RWPE1 (cell line): ENCODE data around the gene FN3K.
A peak's percentile ranks its signal among the peaks of the same experiment; 100 is the strongest.

Source experiments
- CTCF ChIA-PET: fragments of 350-600 bp; sonication (Branson Sonifier 250); formaldehyde crosslinking; extraction: SDS; loops from one replicate; lab custom pipeline; 2021; lab: Yijun Ruan, JAX
- POLR2A ChIA-PET: fragments of 400-600 bp; formaldehyde crosslinking; extraction: SDS; loops from one replicate; lab custom pipeline; 2020; ENCODE audit warnings: antibody characterized with exemption; ENCODE audit not compliant: low non-redundant PET; lab: Yijun Ruan, JAX
- DNase-seq: peaks from one replicate; pipeline ENCODE4 v3.0.0; 2012; ENCODE audit warnings: low spot score
- H3K27ac ChIP-seq: fragments of 450-650 bp; 2 replicates; pipeline ENCODE4 v1.5.1; 2017
- CTCF ChIP-seq: fragments of 450-650 bp; conservative IDR thresholded peaks from 2 replicates; pipeline ENCODE4 v1.5.1; 2017; ENCODE audit warnings: low read depth, mild to moderate bottlenecking

The FN3K gene

GRCh38 chr17:82709024-82709675, 26.3 kb upstream of the FN3K start:
- no peak for TF ChIP-seq CTCF
- POLR2A ChIA-PET, result no interaction called here
- CTCF ChIA-PET, result no interaction called here
- DNase-seq, result no peak
- H3K27ac ChIP-seq, result no peak overlapping the region

- ChIA-PET POLR2A (no interaction called here), CTCF (interaction anchor here (0.6 kb wide), 1 partner anchor 27 kb away, joined by 3 read pairs; no protein-coding TSS in a partner anchor)
- TF ChIP-seq CTCF, result no peak
- no peak overlapping the region for H3K27ac ChIP-seq
- DNase-seq, result no peak
Measured at GRCh38 chr17:82709676-82710498, 25.5 kb upstream of the FN3K start.

GRCh38 chr17:82710499-82711232, 24.7 kb upstream of the FN3K start:
- ChIA-PET CTCF (interaction anchor here (0.6 kb wide), 1 partner anchor 27 kb away, joined by 3 read pairs; no protein-coding TSS in a partner anchor), POLR2A (no interaction called here)
- DNase-seq, result no peak
- no peak for TF ChIP-seq CTCF
- H3K27ac ChIP-seq, result no peak overlapping the region

GRCh38 chr17:82713071-82713723, 22.2 kb upstream of the FN3K start:
- H3K27ac ChIP-seq, result no peak overlapping the region
- DNase-seq, result no peak
- POLR2A ChIA-PET, result no interaction called here
- CTCF ChIA-PET, result no interaction called here
- no peak for TF ChIP-seq CTCF

- DNase-seq, result peak; percentile 100
- TF ChIP-seq CTCF, result no peak
- H3K27ac ChIP-seq, result peak within 1 kb of the TSS; percentile 84
- ChIA-PET CTCF (interaction anchor here (1.2 kb wide), 1 partner anchor 39 kb away, joined by 3 read pairs; no protein-coding TSS in a partner anchor), POLR2A (interaction anchor here (0.6 to 0.8 kb wide), 3 partner anchors 8 to 695 kb away, joined by 3 to 7 read pairs (median 3); partner anchors contain the start of gene NARF)
Measured at GRCh38 chr17:82716203-82717010, 19.0 kb upstream of the FN3K start, which contains the start of gene FN3KRP. TSS of gene FN3KRP (plus strand) at chr17:82716706. CDS start at chr17:82716756, 50 bp downstream.
